VCaP (cell line): ENCODE measurements around the gene ALOXE3.

Source experiments
- H3K27ac ChIP-seq: fragments of 450-650 bp; 2 replicates; pipeline ENCODE4 v1.5.1; 2017
- TF ChIP-seq, protein P1 (sequence below): fragments of 450-650 bp; conservative IDR thresholded peaks from 2 replicates; pipeline ENCODE4 v1.5.1; 2017; ENCODE audit warnings: mild to moderate bottlenecking, moderate library complexity

The ALOXE3 gene

DNA sequence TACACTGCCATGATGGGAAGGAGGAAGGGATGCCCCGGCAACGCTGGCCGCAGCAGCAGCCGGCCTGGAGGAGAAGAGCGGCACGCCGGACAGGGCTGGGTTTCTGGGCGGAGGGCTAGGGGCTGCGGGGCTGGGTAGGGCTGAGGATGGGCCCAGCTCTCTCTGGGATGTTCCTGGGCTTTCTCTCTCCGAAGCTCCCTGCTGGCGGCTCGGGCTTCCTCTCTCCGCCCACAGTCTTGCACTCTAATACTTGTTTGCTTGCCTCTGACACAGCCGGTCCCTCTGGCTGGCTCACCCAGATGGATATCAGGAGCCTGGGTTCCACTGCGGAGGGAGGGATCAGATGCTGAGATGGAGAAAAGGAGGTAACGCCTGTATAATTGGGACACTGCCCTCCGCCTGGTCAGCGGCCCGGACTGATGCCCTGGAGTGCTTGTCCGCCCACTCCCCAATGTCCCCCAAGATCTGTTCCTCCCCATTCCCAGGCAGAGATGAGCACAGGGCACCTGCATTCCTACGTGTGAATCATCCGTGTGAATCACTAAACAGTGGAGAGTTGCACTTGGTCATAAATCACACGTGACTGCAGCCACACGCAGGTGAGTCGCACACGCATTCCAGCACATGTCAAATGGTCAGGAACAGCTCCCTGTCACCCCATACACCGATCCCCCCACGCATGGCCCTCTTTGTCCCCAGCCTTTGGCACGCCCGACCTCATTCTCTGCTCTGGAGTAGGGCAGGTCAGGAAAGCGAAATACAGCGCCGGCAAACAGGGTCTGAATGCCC is at the start of gene ALOXE3:
Gene ALOXE3, minus strand, starts transcription at position 535 of the 789 bp plus-strand sequence. Its CDS starts 524 bp downstream, at position 11.
- H3K27ac ChIP-seq: peak within 1 kb of the TSS; percentile 65
- TF ChIP-seq, protein P1, sequence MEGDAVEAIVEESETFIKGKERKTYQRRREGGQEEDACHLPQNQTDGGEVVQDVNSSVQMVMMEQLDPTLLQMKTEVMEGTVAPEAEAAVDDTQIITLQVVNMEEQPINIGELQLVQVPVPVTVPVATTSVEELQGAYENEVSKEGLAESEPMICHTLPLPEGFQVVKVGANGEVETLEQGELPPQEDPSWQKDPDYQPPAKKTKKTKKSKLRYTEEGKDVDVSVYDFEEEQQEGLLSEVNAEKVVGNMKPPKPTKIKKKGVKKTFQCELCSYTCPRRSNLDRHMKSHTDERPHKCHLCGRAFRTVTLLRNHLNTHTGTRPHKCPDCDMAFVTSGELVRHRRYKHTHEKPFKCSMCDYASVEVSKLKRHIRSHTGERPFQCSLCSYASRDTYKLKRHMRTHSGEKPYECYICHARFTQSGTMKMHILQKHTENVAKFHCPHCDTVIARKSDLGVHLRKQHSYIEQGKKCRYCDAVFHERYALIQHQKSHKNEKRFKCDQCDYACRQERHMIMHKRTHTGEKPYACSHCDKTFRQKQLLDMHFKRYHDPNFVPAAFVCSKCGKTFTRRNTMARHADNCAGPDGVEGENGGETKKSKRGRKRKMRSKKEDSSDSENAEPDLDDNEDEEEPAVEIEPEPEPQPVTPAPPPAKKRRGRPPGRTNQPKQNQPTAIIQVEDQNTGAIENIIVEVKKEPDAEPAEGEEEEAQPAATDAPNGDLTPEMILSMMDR: no peak

DNA sequence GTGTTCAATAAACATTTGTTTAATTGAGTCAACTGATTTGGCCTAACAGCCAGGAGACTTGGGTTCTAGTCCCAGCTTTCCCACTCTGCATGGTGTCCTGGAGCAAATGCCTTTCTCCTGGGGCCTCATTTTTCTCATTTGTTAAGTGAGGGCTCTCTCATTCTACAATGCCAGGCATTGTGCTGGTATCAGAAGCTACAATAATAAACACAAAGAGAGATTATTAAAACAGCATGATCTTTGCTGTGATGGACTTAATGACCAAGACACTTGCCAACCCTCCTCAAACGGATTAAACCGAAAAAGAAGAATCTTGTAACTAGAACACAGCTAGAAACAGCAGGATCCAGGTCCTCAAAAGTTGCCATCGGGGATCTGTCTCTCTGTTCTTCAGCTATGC is 49.2 kb upstream of the ALOXE3 start:
- TF ChIP-seq, protein P1: no peak
- no peak overlapping the region for H3K27ac ChIP-seq

DNA sequence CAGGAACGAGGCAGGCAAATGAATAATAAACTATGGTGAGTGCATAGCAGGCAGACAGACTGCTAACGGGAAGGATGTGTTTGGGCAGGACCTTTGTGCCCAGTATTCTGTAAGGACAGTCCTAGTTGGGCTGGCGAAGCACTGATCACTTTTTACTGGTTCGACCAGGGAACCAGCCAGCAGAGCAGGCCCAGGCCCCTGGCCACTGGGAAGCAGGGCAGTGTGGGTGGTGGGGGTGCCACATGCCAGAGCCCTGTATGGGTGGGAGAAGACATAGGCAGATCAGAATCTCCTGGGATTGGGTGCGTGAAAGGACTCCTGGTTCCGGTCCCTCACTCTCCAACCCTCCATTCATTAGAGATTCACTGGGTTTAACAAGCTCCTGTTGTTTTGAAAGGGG is 48.4 kb upstream of the ALOXE3 start:
- TF ChIP-seq, protein P1: no peak
- no peak overlapping the region for H3K27ac ChIP-seq

DNA sequence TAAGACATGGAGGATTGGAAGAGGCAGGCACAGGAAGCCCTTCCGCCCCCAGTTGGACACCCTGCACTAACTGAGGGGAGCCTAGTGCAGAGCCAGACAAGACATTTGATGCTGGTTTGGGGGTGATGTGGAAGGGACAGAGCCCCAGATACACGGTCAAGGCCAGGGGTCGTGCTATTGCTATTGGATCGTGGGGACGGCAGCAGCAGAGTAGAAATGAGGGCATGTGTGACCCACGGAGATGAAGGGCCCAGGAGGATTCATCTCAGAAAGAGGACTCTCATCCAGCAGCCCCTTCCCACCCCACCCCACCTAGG is 46.5 kb upstream of the ALOXE3 start:
- no peak overlapping the region for H3K27ac ChIP-seq
- TF ChIP-seq, protein P1: no peak

DNA sequence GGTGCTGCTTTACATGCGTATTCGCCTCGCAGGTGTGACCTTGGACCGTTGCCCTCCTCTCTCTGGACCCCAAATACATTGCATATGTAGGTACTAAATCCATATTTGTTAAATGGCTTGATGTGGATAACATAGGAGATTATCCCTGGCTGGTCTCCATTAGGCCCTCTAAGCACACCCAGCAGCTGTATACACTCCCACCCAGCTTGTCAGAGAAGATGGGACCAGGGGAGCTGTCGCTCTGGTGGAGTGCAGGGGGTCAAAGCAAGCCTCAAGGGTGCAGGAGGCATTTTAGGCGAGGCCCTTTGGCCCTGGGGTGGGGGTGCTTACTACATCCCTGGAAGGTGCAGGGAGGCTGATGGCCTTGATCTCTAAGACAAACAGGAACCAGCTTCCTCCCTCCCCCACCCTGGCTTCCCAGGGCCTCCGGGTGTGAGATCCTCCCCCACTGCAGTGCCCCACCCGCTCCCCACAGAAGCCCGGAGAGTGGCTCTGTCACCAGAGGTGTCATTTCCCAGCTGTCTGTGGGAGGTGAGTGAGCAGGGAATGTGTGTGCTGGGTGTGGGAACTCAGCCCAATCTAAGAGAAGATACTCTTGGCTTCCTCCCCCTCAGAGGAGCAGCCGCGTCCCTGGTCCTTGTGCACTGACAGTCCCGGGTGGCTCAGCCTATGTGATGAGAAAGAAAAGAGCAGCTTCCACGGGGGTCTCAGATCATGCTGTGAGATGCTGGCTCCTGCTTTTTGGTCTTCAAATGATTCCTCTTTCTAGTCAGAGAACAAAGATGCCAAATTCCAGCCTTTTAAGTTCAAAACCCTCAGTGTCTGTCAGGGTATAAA is 45.9 kb upstream of the ALOXE3 start:
- H3K27ac ChIP-seq: no peak overlapping the region
- TF ChIP-seq, protein P1: no peak

DNA sequence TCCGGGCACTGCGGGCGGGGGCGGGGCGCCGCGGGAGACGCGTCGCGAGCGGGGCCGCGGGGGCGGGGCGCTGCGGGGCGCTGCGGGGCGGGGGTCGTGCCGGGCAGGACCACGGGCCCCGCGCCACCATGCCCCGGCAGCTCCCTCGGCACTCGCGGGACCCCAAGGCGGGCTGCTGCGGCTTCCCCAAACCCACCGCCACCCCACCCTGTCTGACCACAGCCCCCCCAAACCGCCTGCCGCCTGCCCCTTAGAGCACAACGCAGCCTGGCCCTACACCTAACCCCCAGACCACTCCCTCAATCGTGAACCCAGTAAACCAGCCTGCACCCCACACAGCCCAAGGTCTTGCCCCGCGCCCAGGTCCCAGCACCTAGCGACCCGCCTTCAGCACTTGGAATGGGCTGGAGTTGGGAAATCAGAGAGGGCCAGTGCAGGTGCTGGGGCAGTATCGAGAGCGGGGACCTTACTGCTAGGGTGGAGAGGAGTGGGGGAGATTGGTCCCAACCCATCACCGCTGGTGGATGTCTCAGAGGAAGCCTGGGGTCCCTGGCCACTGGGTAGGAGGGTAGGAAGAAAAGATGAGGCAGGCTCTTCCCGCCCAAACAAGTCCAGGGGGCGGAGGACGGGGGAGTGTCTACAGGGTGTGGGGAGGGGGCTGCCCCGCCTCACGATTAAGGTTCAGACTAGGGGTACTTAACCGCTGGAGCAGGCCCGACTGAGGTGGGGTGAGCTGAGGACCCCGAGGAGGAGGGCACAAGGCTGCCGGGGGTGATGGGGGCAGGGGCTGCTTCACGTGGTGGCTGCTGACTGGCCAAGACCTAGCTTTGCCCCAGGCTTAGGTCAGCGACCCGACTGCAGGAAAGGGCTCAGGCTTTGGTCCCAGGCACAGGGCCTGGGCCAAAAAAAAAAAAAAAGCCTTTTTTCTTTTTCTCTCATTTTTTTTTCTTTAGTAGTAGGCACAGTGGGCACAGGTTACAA is 45.0 kb upstream of the ALOXE3 start:
- TF ChIP-seq, protein P1: no peak

More for the DNA sequence above, 45.0 kb upstream of the ALOXE3 start:
- H3K27ac ChIP-seq: peak overlapping the region; percentile 90
